ENCODE measurements around the gene RAB30. TPM values are rescaled to one million over a fixed set of nuclear protein-coding genes. Genes with fewer than 3 reads are reported as not detected.
"Not testable (repeated sequence)": the region's sequence is repeated elsewhere in the genome, so short reads cannot be mapped to it uniquely, and the experiment has no call there.

RAB30 gene
- total RNA-seq, 4 donors from 2014 or later = 14.1 to 38.1 (median 24.4) TPM

- 85% methylated on average over 4 of the region's 4 CpGs for WGBS
- TF ChIP-seq POLR2AphosphoS5 (IDR thresholded peaks at IDR 0.05) = no peak
- TF ChIP-seq POLR2A (IDR thresholded peaks at IDR 0.05) = no peak
- no peak for TF ChIP-seq EP300 (IDR thresholded peaks at IDR 0.05)
- TF ChIP-seq, protein P1, sequence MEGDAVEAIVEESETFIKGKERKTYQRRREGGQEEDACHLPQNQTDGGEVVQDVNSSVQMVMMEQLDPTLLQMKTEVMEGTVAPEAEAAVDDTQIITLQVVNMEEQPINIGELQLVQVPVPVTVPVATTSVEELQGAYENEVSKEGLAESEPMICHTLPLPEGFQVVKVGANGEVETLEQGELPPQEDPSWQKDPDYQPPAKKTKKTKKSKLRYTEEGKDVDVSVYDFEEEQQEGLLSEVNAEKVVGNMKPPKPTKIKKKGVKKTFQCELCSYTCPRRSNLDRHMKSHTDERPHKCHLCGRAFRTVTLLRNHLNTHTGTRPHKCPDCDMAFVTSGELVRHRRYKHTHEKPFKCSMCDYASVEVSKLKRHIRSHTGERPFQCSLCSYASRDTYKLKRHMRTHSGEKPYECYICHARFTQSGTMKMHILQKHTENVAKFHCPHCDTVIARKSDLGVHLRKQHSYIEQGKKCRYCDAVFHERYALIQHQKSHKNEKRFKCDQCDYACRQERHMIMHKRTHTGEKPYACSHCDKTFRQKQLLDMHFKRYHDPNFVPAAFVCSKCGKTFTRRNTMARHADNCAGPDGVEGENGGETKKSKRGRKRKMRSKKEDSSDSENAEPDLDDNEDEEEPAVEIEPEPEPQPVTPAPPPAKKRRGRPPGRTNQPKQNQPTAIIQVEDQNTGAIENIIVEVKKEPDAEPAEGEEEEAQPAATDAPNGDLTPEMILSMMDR (IDR thresholded peaks at IDR 0.05) = no peak
These were observed 101.9 kb downstream of the RAB30 start for GRCh38 chr11:82969811-82970210.

GRCh38 chr11:82967381-82967780 lies 104.3 kb downstream of the RAB30 start:
- Histone ChIP-seq H3K36me3 (no peaks in the 10 kb centered on the region), H3K27ac (no peak overlapping the region), H3K4me3 (no peak overlapping the region), H3K27me3 (no peaks in the 10 kb centered on the region), H3K4me1 (no peaks in the 10 kb centered on the region), H3K9me3 (no peaks in the 10 kb centered on the region)
- no peak for DNase-seq (ENCODE audit: low spot score in 2 of 2)
- WGBS = 98% methylated on average over 4 of the region's 4 CpGs
- TF ChIP-seq, protein P1 (IDR thresholded peaks at IDR 0.05) = no peak
- TF ChIP-seq POLR2AphosphoS5 (IDR thresholded peaks at IDR 0.05) (no peak), EP300 (IDR thresholded peaks at IDR 0.05) (no peak), POLR2A (IDR thresholded peaks at IDR 0.05) (no peak)

More at GRCh38 chr11:82969811-82970210, 101.9 kb downstream of the RAB30 start:
- no peaks in the 10 kb centered on the region for H3K4me1 ChIP-seq
- no peaks in the 10 kb centered on the region for H3K9me3 ChIP-seq
- no peaks in the 10 kb centered on the region for H3K27me3 ChIP-seq
- H3K27ac ChIP-seq = no peak overlapping the region
- H3K36me3 ChIP-seq = no peaks in the 10 kb centered on the region
- no peak overlapping the region for H3K4me3 ChIP-seq
- no peak for DNase-seq (ENCODE audit: low spot score in 2 of 2)

- H3K36me3 ChIP-seq; DNase-seq (ENCODE audit: low spot score in 2 of 2); H3K9me3 ChIP-seq; H3K27ac ChIP-seq; H3K4me1 ChIP-seq; H3K4me3 ChIP-seq; H3K27me3 ChIP-seq: not testable (repeated sequence)
These were observed 109.7 kb downstream of the RAB30 start for GRCh38 chr11:82962021-82962420.

GRCh38 chr11:82960779-82961143 lies 110.9 kb downstream of the RAB30 start:
- H3K9me3 ChIP-seq = no peaks in the 10 kb centered on the region
- no peak overlapping the region for H3K27ac ChIP-seq
- DNase-seq (ENCODE audit: low spot score in 2 of 2) = no peak
- H3K27me3 ChIP-seq = no peaks in the 10 kb centered on the region
- WGBS = 76% methylated on average over 2 of the region's 2 CpGs
- TF ChIP-seq POLR2AphosphoS5 (IDR thresholded peaks at IDR 0.05) = no peak
- TF ChIP-seq, protein P1 (IDR thresholded peaks at IDR 0.05) = no peak
- no peak for TF ChIP-seq EP300 (IDR thresholded peaks at IDR 0.05)
- no peaks in the 10 kb centered on the region for H3K4me1 ChIP-seq
- no peak overlapping the region for H3K4me3 ChIP-seq
- no peaks in the 10 kb centered on the region for H3K36me3 ChIP-seq

DNA sequence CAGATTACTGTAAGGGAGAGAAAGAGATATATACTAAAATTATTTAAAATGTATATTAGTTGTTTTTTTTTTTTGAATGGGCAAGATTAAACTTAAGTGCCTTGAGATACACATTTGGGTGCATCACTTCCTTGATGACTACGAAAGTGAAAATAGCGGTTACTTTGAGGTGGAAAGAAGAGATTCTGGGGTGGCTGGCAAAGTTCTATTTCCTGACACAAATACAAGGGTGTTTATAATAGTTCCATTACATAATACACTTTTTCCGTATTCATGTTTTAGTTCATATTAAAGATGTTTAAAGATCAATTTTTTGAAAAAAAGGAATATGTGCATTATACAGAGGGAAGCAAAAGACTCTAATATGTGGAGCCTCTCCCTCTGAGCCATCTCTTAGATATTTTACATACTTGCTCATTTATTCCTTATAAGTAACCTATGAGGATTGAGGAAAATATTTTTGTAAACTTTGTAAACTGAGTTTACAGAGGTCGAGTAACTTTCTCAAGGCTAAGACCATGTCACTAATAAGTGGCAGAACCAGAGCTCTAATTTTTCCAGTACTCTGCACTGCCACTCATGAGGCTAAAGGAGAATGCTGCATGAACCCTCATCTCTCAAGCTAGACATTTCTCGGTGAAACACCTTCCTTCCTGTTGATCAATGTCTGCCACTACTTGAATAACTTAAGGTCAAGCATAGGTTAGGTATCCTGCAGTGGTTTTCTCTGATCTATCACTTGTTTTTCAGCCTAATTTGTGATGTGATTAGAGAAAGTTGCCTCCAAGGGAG lies 111.5 kb downstream of the RAB30 start:
- no peaks in the 10 kb centered on the region for H3K27me3 ChIP-seq
- 69% methylated on average over 5 of the region's 5 CpGs for WGBS
- TF ChIP-seq POLR2AphosphoS5 (IDR thresholded peaks at IDR 0.05) (no peak), POLR2A (IDR thresholded peaks at IDR 0.05) (no peak), EP300 (IDR thresholded peaks at IDR 0.05) (no peak)
- TF ChIP-seq, protein P1 (IDR thresholded peaks at IDR 0.05) = no peak
- DNase-seq (ENCODE audit: low spot score in 2 of 2) = no peak
- no peaks in the 10 kb centered on the region for H3K9me3 ChIP-seq
- H3K27ac ChIP-seq = no peak overlapping the region
- H3K4me3 ChIP-seq = no peak overlapping the region
- no peaks in the 10 kb centered on the region for H3K36me3 ChIP-seq
- no peaks in the 10 kb centered on the region for H3K4me1 ChIP-seq

- not testable (repeated sequence) for H3K4me1 ChIP-seq; H3K9me3 ChIP-seq; H3K27ac ChIP-seq; H3K4me3 ChIP-seq; DNase-seq (ENCODE audit: low spot score in 2 of 2); H3K36me3 ChIP-seq; H3K27me3 ChIP-seq
- 89% methylated on average over 5 of the region's 9 CpGs for WGBS
These were observed 115.8 kb downstream of the RAB30 start for GRCh38 chr11:82955736-82956453.

DNA sequence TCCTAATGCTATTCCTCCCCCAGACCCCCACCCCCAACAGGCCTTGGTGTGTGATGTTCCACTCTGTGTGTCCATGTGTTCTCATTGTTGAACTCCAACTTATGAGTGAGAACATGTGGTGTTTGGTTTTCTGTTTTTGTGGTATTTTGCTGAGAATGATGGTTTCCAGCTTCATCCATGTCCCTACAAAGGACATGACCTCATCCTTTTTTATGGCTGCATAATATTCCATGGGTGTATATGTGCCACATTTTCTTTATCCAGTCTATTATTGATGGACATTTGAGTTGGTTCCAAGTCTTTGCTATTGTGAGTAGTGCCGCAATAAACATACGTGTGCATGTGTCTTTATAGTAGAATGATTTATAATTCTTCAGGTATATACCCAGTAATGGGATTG lies 121.2 kb downstream of the RAB30 start:
- not testable (repeated sequence) for H3K9me3 ChIP-seq; H3K27ac ChIP-seq; H3K4me3 ChIP-seq; H3K27me3 ChIP-seq; H3K36me3 ChIP-seq; DNase-seq (ENCODE audit: low spot score in 2 of 2); H3K4me1 ChIP-seq
- WGBS = 97% methylated on average over 2 of the region's 2 CpGs

Data from suprapubic skin (tissue), 4 donors.